Measurements from ENCODE around the gene TNN.
"Not testable (repeated sequence)": the region's sequence is repeated elsewhere in the genome, so short reads cannot be mapped to it uniquely, and the experiment has no call there.

TNN gene

GRCh38 chr1:175067362-175068106, at the start of gene TNN:
TNN (plus strand) TSS chr1:175067833; CDS start chr1:175077419, 9,586 bp downstream.
- TF ChIP-seq, protein P1, sequence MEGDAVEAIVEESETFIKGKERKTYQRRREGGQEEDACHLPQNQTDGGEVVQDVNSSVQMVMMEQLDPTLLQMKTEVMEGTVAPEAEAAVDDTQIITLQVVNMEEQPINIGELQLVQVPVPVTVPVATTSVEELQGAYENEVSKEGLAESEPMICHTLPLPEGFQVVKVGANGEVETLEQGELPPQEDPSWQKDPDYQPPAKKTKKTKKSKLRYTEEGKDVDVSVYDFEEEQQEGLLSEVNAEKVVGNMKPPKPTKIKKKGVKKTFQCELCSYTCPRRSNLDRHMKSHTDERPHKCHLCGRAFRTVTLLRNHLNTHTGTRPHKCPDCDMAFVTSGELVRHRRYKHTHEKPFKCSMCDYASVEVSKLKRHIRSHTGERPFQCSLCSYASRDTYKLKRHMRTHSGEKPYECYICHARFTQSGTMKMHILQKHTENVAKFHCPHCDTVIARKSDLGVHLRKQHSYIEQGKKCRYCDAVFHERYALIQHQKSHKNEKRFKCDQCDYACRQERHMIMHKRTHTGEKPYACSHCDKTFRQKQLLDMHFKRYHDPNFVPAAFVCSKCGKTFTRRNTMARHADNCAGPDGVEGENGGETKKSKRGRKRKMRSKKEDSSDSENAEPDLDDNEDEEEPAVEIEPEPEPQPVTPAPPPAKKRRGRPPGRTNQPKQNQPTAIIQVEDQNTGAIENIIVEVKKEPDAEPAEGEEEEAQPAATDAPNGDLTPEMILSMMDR (IDR thresholded peaks at IDR 0.05; ENCODE audit: low read depth, low read length) = no peak
- no peak for TF ChIP-seq EZH2phosphoT487 (IDR thresholded peaks at IDR 0.05; ENCODE audit: low read depth)
- Histone ChIP-seq H4K20me1 (ENCODE audit: insufficient read depth, low read length) (no peaks in the 10 kb centered on the region), H3K4me2 (ENCODE audit: low read length) (no peak within 1 kb of the TSS), H3K4me3 (ENCODE audit: low read length) (no peak within 1 kb of the TSS), H3K27me3 (ENCODE audit: low read depth, low read length) (peaks cover 62% of the 10 kb centered on the region), H3K4me1 (ENCODE audit: low read length) (no peaks in the 10 kb centered on the region), H3K9ac (ENCODE audit: low read length) (no peak within 1 kb of the TSS), H2AFZ (ENCODE audit: low read depth, low read length) (no peak within 1 kb of the TSS), H3K79me2 (ENCODE audit: low read length) (no peaks in the 10 kb centered on the region), H3K9me3 (ENCODE audit: insufficient read depth, low read length) (no peaks in the 10 kb centered on the region), H3K36me3 (replicated peaks; ENCODE audit: low read depth, low read length) (no peaks in the 10 kb centered on the region), H3K27ac (ENCODE audit: low read length) (no peak within 1 kb of the TSS)

DNA sequence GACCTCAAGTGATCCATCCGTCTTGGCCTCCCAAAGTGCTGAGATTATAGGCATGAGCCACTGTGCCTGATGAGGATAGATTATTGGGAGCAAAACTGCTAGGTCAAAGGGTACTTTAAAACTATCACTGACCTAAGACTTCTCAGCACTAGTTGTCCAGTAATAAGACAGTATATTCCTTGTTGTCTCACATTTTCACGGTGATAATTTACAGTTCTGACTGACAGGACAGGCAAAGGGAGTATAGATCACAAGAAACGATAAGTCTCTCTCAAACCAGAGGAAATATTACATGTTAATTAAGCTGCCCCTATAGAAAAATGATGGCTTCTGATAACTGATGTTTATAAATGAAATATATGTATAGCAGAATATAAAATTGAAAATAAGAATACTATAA, 48.1 kb upstream of the TNN start:
- Histone ChIP-seq H3K4me3 (ENCODE audit: low read length) (no peak overlapping the region), H4K20me1 (ENCODE audit: insufficient read depth, low read length) (peaks cover 5% of the 10 kb centered on the region; the same call in 1 of the 2 replicates), H3K36me3 (replicated peaks; ENCODE audit: low read depth, low read length) (peaks cover 21% of the 10 kb centered on the region), H3K4me2 (ENCODE audit: low read length) (no peak overlapping the region), H3K4me1 (ENCODE audit: low read length) (peaks cover 11% of the 10 kb centered on the region), H3K9ac (ENCODE audit: low read length) (no peak overlapping the region), H3K27ac (ENCODE audit: low read length) (no peak overlapping the region), H2AFZ (ENCODE audit: low read depth, low read length) (no peak overlapping the region), H3K79me2 (ENCODE audit: low read length) (peaks cover 36% of the 10 kb centered on the region), H3K27me3 (ENCODE audit: low read depth, low read length) (no peaks in the 10 kb centered on the region), H3K9me3 (ENCODE audit: insufficient read depth, low read length) (no peaks in the 10 kb centered on the region)
- TF ChIP-seq, protein P1 (IDR thresholded peaks at IDR 0.05; ENCODE audit: low read depth, low read length) = no peak
- TF ChIP-seq EZH2phosphoT487 (IDR thresholded peaks at IDR 0.05; ENCODE audit: low read depth) = no peak

- no peaks in the 10 kb centered on the region for H3K27me3 ChIP-seq (ENCODE audit: low read depth, low read length)
- H3K4me2 ChIP-seq (ENCODE audit: low read length) = peak within 1 kb of the TSS; percentile 91
- peak within 1 kb of the TSS; percentile 60 for H3K27ac ChIP-seq (ENCODE audit: low read length)
- H3K4me3 ChIP-seq (ENCODE audit: low read length) = peak within 1 kb of the TSS; percentile 89
- peaks cover 1% of the 10 kb centered on the region for H3K36me3 ChIP-seq (replicated peaks; ENCODE audit: low read depth, low read length)
- TF ChIP-seq EZH2phosphoT487 (IDR thresholded peaks at IDR 0.05; ENCODE audit: low read depth) = no peak
- TF ChIP-seq, protein P1 (IDR thresholded peaks at IDR 0.05; ENCODE audit: low read depth, low read length) = no peak
- H3K4me1 ChIP-seq (ENCODE audit: low read length) = peaks cover 11% of the 10 kb centered on the region
- peak within 1 kb of the TSS; percentile 92 for H2AFZ ChIP-seq (ENCODE audit: low read depth, low read length)
- H3K79me2 ChIP-seq (ENCODE audit: low read length) = peaks cover 36% of the 10 kb centered on the region
- H3K9me3 ChIP-seq (ENCODE audit: insufficient read depth, low read length) = peaks cover 4% of the 10 kb centered on the region; the same call in 1 of the 2 replicates
- peaks cover 5% of the 10 kb centered on the region; the same call in 1 of the 2 replicates for H4K20me1 ChIP-seq (ENCODE audit: insufficient read depth, low read length)
- peak within 1 kb of the TSS; percentile 91 for H3K9ac ChIP-seq (ENCODE audit: low read length)
These were observed 44.4 kb upstream of the TNN start, which contains the start of gene MRPS14 for GRCh38 chr1:175023043-175023921. MRPS14 (minus strand) TSS chr1:175023425; CDS start chr1:175023408, 17 bp downstream.

GRCh38 chr1:175023922-175024242, 43.8 kb upstream of the TNN start:
- Histone ChIP-seq H3K4me1 (ENCODE audit: low read length) (peaks cover 11% of the 10 kb centered on the region), H3K79me2 (ENCODE audit: low read length) (peaks cover 36% of the 10 kb centered on the region), H3K9ac (ENCODE audit: low read length) (peak overlapping the region; percentile 88), H3K27ac (ENCODE audit: low read length) (peak overlapping the region; percentile 60), H3K4me3 (ENCODE audit: low read length) (peak overlapping the region; percentile 89), H3K4me2 (ENCODE audit: low read length) (peak overlapping the region; percentile 91), H2AFZ (ENCODE audit: low read depth, low read length) (peak overlapping the region; percentile 92)
- H3K27me3 ChIP-seq (ENCODE audit: low read depth, low read length); H3K36me3 ChIP-seq (replicated peaks; ENCODE audit: low read depth, low read length); H3K9me3 ChIP-seq (ENCODE audit: insufficient read depth, low read length); H4K20me1 ChIP-seq (ENCODE audit: insufficient read depth, low read length): not testable (repeated sequence)

All from OCI-LY3 (cell line).